Loucy (cell line): ENCODE data around the gene TOX3.

Source experiments
- CTCF ChIP-seq: fragments of 200-600 bp; sonication (generic); conservative IDR thresholded peaks from 2 replicates; pipeline ENCODE4 v1.5.1; 2014; ENCODE audit warnings: mild to moderate bottlenecking, antibody characterized with exemption, low read length
- EZH2phosphoT487 ChIP-seq: fragments of 200-600 bp; IDR thresholded peaks from 2 replicates; pipeline ENCODE4 v1.6.1; 2018; ENCODE audit warnings: antibody characterized with exemption, mild to moderate bottlenecking, moderate library complexity, borderline replicate concordance

DNA sequence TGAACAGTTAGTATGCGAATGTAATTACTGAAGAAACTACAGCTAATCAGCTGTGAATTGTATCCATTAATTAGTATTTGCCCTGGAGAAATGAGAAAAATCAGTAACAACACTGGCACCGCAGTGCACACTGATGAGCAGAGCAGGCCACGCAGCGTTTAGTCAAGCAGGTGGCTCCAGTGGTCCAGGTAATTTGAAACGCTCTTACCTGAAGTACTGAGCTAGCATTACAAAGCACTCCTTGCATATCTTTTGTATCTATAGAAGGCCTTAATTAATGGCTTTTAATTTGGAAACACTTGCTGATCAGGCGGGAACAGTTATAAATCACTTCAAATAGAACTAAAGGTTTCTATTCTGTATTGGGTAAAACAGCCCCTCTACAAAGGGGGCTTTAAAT is 76.4 kb downstream of the TOX3 start:
- TF ChIP-seq CTCF (no peak), EZH2phosphoT487 (no peak)
